Omental fat pad (tissue), 4 donors: Measurements from ENCODE around the gene CDK9. TPM values are rescaled to one million over a fixed set of nuclear protein-coding genes. Genes with fewer than 3 reads are reported as not detected.

Source experiments
- ATAC-seq: fragments of 150-250 bp; one replicate; pipeline ENCODE4 v1.9.1; 2016; ENCODE audit warnings: mild to moderate bottlenecking, moderate library complexity; ENCODE audit not compliant: low FRiP score
- DNase-seq: peaks from one replicate; pipeline ENCODE4 v3.0.0-alpha.2; 2019; ENCODE audit warnings: low spot score
- CTCF ChIP-seq, 3 donors: fragments of 450-650 bp; IDR thresholded peaks; one replicate each; pipeline ENCODE4 v1.5.1; 2016 to 2017; ENCODE audit warnings: antibody characterized with exemption in 3 of 3, mild to moderate bottlenecking in 3 of 3, moderate library complexity in 2 of 3
- total RNA-seq, 4 donors: library from RNA; depleted of rRNA; stranded (reverse); fragments of >200 nt; gene quantifications; one replicate each; pipeline ENCODE4 v1.1.0, GENCODE V29; 2016

The CDK9 gene
- total RNA-seq, 4 donors from 2014 or later, result 69.8 to 117 (median 85.8) TPM

- no peak for TF ChIP-seq CTCF (IDR thresholded peaks at IDR 0.05)
- DNase-seq (no peak), ATAC-seq (no peak)
Measured at GRCh38 chr9:127818574-127818973, 32.7 kb downstream of the CDK9 start.

GRCh38 chr9:127822108-127822507 lies 36.3 kb downstream of the CDK9 start:
- ATAC-seq (no peak), DNase-seq (no peak)
- TF ChIP-seq CTCF (IDR thresholded peaks at IDR 0.05), result no peak

- DNase-seq (no peak), ATAC-seq (peak; percentile 8)
- TF ChIP-seq CTCF (IDR thresholded peaks at IDR 0.05), result no peak
Measured at GRCh38 chr9:127825319-127826051, 39.7 kb downstream of the CDK9 start.

DNA sequence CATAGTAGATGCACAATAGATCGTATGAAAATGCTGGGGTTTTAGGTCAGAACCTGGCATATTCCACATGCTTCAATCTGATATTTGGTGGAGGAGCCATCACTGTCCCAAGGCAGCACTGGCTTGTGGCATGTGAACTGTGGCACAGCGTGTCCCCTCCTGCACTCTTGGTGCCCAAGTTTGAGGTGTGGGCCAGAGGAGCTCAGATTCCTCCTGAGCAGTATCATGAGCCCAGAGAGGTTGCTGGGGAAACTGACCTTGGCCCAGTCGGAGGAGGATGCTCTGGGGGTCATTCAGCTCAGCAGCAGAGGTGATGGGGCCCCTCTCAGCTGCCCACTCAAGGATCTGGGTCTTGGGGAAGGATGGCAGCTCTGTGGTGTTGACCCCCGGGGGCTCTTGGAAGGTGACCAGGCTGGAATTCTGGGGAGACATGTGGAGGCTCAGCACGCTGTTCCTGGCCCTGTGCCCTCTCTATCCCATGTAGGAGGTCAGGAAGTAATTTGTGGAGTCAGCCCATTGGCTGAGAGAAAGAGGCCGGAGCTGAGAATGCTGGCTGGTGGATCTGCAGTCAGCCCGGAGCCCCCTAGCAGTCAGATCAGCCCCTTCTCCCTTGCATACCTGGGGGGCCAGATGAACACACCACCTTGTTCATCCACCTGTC lies 40.5 kb downstream of the CDK9 start:
- no peak for DNase-seq
- ATAC-seq, result no peak
- no peak for TF ChIP-seq CTCF (IDR thresholded peaks at IDR 0.05)

DNA sequence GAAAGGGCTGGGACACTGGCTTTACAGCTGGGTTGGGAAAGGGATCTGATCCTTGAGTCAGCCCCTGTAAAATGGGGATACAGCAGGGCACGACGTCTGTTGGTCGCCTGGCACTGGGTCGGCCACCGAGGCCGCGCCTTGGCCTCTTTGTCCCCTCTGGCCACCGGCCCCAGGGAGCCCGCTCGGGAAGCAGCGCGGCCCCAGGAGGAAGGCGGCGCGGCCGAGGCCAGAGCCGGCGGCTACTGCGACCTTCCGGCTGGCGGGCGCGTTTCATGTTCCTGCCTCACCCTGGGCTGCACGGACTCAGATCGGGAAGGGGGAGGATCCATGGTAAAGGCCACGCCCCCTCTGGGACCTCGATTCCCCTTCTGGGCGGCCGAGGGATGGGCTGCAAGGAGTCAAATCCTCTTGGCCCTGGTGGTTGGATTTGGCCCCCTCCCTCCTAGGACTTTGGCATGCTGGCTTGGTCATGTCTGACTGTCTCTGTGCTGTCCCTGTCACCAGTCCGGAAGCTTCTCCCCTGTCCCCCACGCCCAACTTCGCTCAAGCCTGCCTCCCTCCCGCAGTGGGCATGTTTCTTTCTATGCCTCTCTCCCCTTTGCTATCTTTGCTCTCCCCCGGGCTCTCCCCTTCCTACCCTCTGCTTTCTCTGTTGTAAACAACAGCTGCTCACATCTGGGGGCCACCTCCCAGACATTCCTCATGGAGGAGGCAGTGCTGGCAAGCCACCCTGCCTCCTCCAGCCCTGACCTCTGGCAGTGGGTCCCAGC lies 42.6 kb downstream of the CDK9 start:
- ATAC-seq (peak; percentile 84), DNase-seq (peak; percentile 70)
- no peak for TF ChIP-seq CTCF (IDR thresholded peaks at IDR 0.05)

DNA sequence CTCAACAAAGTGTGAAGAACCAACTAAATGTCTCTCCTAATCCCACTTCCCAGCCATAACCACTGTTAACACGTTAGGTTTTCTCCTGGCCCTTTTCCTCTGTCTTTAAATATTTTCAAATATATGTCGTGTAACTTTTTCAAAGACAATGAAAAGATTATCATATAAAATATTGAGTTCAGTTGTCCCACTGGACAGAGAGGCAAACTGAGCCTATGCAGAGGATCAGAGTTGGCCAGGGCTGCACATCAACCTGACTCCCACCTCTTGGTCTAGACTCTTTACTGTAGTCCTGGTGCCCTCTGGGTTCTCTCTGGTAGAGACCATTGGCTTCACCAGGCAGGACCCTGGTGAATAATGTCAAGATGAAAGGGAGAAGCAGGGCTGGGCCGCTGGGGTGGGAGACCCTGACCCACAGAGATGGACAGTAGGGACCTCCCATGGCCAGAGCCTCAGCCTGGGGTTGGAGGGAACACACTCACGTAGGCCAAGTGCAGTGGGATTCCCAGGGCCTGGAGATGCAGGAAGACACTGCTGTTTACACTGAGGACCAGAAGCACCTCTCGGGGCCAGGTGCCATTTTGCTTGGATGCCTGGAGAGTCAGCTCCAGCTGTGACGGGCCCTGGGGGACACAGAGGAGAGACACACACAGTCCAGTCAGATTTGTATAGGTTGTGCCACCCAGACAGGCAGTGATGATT lies 43.5 kb downstream of the CDK9 start:
- no peak for TF ChIP-seq CTCF (IDR thresholded peaks at IDR 0.05)
- DNase-seq (no peak), ATAC-seq (no peak)
